HS-5 (cell line): Measurements from ENCODE around the gene CXCL17.
A peak's percentile ranks its signal among the peaks of the same experiment; 100 is the strongest.
"Not testable (repeated sequence)": the region's sequence is repeated elsewhere in the genome, so short reads cannot be mapped to it uniquely, and the experiment has no call there.

Experiments
- DNase-seq: peaks from one replicate; pipeline ENCODE4 v3.0.0-alpha.2; 2012; ENCODE audit warnings: low read depth

Gene CXCL17, protein sequence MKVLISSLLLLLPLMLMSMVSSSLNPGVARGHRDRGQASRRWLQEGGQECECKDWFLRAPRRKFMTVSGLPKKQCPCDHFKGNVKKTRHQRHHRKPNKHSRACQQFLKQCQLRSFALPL

DNA sequence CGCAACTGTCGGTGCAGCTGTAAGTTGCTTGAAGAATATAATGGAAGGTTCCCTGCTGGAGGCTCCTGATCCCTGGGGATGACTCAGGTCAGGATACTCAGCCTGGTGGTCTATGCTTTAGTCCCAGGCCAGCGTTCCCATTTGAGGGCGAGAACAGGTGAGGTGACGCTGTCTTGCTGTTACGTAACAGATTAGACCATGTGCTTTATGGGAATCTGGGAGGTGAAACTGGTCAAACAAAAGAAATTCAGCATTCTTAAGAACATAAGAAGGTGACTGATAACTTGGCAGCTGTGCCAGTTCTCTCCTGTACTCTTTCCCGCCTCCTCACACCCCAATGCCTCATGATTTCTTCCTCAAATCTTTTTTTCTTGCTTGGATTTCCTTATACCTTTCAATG is at the start of gene CXCL17:
Gene CXCL17 (minus strand): TSS at position 114 of the 400 bp plus-strand sequence. CDS start 114 bp downstream, outside the sequence.
- no peak for DNase-seq

DNA sequence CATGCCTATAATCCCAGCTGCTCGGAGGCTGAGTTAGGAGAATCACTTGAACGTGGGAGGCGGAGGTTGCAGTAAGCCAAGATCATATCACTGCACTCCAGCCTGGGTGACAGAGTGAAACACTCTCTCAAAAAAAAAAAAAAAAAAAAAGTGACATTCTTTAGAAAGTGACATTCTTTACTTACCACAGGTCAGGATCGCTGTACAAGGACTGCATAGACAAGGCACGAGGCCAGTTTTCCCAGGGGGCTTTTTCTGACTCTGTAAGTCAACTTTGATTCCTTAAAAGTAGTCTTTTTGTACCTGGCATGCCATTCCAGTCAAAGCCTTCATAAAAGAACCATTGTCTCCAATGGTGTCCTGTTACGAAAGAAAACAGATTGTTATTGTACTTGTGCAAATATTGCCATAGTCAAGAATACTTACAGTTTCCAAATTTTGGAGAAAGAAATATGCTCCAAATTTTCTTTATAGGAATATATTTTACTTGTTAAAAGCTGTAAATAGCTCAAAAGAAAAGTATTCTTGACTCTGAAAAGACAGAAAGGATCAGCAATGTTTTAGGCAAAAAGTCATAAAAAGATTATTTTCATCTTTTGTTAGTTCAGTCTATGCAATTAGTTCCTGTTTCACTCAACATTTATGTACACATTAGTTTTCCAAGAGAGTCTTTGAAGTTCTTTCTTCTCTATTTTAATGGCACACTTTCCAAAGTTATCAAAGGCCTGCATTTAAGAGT is 46.2 kb upstream of the CXCL17 start:
- no peak for DNase-seq

DNA sequence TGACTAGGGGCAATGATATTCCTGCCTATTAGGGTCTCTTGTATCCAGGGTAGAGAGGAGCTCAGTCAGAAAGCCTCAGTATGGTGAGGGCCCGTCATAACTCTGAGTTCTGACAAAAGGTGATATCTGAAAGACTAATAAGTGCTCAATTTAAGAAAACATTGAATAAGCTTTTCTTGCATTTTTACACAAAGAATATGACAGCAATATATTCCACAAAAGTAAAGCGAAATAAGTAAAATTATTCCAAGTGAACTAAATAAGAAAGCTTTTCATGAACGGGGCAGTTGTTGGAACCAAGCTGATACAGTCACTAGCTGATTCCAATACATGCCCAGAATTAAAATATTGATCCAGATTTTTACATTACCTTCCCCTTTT is 45.0 kb upstream of the CXCL17 start:
- no peak for DNase-seq

DNA sequence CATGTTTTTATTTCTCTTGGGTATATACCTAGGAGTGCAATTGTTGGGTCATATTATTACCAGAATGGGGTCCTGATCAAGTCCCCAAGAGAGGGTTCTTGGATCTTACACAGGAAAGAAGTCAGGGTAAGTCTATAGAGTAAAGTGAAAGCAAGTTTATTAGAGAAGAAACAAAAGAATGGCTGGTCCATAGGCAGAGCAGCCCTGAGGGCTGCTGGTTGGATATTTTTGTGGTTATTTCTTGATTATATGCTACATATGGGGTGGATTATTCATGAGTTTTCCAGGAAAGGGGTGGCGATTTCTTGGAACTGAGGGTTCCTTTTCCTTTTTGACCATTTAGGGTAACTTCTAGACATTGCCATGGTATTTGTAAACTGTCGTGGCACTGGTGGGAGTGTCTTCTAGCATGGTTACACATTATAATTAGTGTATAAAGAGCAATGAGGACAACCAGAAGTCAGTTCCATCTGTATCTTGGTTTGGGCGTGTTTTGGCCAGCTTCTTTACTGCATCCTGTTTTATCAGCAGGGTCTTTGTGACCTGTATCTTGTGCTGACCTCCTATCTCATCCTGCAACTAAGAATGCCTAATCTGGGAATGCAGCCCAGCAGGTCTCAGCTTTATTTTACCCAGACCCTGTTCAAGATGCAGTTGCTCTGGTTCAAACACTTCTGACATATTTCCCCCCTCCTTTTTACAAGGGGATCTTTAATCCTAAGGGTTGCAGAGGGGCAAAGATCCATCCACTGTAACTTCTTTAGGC is 44.5 kb upstream of the CXCL17 start:
- no peak for DNase-seq

DNA sequence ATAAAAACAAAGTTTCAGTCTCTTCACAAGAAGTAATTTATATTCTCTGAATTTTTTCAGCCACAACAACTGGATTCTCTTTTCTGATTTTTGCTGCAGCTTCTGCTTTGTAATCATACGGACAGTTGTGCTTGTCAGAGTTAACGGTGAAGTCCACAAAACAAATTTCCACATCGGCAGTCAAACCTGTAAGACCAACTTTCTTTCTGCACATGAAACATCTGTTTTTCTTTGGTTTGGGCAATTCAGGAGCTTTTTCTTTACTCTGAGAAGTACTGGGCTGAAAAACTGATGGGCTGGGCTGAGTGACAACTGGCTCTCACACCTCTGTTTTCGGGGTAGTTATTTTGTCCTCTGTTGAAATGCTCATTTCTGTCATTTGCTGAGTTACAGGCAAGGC is 42.3 kb upstream of the CXCL17 start:
- DNase-seq, result not testable (repeated sequence)

DNA sequence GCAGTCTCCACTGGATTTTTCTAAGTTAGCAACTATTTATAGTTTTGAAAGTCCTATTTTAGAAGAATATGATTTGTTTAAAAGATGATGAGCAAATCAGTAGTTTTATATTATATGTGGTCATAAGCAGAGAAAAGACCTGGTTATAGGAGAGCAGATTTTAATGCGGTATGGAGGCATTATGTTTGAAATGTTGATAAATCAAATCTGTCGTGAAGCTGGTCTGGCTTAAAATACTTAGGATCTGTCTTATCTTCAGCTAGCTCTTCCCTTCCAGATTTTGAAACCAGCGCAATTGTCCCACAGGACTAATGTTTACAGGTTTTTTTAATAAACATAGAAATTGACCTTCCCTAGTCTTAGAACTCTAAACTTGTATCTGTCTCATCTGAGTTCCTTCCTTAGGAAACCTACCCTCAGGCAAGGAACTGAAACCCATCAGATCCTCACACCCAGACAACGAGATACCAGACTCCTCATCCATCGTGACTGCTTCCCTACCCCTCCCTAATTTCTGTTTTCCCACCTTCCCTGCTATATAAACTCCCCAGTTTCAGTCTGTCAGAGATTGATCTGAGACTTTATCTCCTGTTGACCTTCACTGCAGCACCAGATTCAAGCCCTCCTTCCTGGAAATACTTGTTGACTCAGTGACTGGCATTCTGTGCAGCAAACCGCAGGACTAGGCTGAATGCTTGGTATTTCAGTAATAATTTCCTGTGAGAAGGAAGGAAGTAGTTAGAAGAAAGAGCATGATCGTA is 37.8 kb upstream of the CXCL17 start:
- DNase-seq, result no peak

DNA sequence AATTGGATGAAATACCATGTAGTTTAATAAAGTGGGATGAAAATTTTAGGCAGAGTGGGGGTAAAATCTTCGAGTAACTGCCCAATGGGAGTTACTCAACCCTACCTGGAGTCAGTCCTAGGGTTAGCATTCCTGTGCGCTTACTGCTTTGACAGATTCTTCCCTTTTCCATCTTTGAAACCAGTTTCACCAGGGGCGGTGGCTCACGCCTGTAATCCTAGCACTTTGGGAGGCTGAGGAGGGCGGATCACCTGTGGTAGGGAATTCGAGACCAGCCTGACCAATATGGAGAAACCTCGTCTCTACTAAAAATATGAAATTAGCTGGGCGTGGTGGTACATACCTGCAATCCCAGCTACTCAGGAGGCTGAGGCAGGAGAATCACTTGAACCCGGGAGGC is 37.0 kb upstream of the CXCL17 start:
- no peak for DNase-seq

DNA sequence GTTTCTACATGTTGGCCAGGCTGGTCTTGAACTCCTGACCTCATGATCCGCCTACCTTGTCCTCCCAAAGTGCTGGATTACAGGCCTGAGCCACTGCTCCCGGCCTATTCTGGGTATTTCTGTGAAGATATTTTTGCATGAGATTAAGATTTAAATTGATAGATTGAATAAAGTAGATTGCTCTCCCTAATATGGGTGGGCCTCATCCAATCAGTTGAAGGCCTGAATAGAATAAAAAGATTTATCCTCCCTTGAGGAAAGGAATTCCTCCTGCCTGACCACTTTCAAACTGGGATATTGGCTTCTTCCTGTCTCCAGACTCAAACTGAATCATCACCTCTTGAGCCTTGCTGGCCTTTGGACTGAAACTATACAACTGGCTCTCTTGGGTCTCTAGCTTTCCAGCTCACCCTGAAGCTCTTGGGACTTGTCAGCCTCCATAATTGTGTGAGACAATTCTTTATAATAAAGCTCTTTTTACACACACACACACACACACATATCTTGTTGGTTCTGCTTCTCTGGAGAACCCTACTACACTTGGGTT is 36.1 kb upstream of the CXCL17 start:
- DNase-seq, result no peak

DNA sequence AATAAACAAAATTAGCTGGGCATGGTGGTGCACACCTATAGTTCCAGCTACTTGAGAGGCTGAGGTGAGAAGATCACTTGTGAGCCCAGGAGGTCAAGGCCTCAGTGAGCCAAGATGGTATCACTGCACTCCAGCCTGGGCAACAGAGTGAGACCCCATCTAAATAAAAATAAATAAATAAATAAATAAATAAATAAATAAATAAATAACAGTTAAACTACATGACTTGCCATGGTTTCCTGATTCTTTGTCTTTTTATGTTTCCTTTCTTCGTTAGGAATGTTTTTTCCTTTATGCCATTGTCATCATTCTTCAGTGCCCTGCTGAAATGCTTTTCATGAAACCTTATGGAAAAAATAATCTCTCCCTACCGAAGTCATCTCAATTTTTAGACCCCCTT is 35.2 kb upstream of the CXCL17 start:
- no peak for DNase-seq

DNA sequence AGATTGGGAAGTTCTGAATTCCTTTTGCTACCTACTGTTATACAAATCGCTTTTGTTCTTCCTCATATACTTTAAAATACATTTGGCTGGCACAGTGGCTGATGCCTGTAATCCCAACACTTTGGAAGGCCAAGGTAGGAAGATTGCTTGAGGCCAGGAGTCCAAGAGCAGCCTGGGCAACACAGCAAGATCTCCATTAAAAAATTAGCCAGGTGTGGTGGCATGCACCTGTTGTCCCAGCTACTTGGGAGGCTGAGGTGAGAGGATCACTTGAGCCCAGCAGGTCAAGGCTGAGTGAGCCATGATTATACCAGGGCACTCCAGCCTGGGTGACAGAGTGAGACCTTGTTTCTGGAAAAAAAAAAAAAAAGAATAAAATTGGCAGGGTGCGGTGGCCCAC is 34.4 kb upstream of the CXCL17 start:
- DNase-seq, result no peak

DNA sequence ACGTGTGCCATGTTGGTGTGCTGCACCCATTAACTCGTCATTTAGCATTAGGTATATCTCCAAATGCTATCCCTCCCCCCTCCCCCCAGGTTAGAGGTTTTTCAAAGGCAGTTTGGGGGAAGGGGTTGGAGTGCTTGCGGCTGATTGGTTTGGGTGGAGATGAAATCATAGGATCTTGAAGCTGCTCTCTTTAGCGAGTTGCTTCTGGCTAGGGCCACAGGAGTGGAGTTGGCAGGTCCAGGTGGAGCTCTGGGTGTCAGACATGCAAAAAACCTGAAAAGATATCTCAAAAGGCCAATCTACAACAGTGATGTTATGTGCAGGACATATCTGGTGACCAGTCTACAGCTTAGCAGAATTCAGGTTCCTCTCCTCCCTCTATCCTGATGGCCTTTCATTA is 32.6 kb upstream of the CXCL17 start:
- no peak for DNase-seq

DNA sequence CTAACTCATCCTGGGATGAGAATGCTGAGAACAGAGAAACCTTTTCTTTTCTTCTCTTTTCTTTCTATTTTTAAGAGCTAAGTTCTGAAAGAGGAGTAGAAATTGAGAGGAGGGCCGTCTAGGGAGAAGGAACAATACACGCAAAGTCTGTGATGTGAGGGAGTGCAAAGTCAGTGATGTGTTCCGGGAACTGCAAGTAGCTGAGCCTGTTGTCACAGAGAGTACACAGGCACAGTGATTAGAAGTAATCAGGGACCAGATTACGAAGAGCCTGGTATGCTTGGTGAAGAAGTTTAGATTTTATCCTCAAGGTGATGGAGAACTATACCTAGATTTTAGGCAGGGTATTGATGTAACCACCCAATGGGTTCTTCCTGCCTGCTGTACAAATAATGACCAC is 32.0 kb upstream of the CXCL17 start:
- no peak for DNase-seq

DNA sequence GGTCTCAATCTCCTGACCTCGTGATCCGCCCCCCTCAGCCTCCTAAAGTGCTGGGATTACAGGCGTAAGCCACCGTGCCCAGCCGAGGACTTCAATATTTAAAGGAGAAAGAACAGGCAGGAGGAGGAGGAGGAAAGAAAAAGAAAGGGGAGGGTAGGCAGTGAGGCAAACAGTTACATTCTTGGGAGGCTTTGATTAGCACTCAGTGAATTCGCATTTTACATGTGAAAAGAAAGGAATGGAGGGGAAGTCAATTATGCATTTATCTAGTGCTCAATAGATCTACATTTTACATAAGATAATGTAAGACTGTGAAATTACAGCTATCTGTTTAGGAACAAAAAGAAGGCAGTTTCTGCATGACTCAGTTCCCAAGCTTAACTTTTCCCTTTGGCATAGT is 30.9 kb upstream of the CXCL17 start:
- DNase-seq, result no peak

DNA sequence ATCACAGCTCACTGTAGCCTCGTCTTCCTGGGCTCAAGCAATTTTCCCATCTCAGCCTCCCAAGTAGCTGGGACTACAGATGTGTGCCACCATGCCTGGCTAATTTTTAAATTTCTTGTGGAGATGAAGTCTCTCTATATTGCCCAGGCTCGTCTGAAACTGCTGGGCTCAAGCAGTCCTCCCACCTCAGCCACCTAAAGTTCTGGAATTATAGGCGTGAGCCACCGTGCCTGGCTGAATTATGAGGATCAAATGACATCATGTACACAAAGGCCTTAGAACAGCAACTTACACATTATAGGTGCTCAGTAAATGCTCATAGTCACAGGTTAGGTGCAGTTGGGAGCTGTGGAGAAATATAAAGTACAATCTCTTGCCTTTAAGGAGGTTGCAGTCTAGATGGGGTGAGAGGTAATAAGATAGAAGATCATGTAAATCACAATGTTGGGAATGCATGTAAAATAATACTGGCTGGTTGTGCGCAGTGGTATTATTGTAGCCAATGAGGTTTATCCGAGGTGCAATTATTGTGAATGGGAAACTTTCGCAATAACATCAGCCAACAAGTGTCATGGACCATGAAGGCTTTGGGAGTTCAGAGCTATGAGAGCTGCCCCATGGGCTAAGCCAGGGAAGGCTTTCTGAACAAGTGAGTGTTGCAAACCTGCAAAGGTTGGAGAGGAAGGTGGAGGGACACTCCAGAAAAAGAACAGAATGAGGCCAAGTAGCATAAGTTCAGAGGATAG is 29.8 kb upstream of the CXCL17 start:
- no peak for DNase-seq

DNA sequence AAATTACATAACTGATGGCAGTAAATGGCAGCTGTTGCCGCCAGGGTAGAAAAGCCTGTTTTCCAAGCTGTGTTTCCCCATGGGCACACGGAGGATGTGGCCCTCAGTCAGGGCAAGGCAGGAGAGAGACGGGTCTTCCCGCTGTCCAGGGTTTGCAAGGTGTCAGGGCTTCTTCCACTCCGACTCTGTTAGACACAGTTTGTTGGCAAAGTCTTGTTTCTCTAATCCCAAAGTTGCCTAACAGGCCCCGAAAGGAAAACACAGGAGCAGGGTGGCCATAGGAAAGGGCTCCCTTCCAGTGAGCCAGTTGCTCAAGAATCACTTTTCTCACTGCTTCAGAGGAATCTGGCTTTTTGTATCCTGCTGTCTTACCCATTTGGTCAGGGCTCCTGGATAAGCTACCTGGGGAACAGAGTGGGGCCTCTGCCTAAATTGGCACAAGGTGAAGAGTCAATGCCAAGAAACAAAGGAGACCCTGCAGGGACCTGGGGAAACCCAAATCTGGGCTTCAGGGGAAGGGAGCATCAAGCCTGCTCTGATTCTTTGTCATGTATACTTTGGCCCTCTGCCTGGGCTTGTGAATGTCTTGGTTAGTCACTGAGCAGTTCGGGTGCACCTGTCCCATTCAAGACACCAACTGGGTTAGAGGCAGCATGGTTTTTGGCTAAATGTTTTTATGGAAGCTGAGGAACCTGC is 29.0 kb upstream of the CXCL17 start:
- DNase-seq, result no peak

DNA sequence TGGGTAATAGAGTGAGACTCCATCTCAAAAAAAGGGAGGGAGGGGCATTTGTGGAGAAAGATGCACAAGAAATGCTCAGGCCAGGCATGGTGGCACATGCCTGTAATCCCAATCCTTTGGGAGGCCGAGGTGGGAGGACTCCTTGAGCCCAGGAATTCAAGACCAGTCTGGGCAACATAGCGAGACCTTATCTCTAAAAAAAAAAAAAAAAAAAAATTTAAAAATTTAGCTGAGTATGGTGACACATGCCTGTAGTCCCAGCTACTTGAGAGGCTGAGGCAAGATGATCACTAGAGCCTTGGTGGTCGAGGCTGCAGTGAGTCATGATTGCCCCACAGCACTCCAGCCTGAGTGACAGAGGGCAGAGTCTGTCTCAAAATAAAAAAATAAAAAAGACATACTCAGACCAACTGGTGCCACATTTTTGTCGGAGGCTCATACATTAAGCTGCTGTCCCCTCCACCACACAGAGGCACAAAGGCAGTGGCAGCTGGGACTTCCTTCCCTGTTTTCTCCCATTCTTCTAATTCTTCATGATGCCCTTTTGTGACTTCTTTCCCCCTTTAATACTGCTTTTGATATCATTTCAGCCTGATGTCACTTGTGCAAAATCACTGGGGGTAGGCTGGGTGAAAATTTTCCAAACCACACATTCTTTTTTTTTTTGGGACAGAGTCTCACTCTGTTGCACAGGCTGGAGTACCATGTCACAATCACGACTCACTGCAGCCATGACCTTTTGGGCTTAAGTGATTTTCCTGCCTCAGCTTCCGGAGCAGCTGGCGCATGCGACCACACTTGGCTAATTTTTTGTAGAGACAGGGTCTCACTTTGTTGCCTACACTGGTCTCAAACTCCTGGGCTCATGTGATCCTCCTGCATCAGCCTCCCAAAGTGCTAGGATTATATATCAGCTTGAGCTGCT is 26.8 kb upstream of the CXCL17 start:
- DNase-seq, result no peak

DNA sequence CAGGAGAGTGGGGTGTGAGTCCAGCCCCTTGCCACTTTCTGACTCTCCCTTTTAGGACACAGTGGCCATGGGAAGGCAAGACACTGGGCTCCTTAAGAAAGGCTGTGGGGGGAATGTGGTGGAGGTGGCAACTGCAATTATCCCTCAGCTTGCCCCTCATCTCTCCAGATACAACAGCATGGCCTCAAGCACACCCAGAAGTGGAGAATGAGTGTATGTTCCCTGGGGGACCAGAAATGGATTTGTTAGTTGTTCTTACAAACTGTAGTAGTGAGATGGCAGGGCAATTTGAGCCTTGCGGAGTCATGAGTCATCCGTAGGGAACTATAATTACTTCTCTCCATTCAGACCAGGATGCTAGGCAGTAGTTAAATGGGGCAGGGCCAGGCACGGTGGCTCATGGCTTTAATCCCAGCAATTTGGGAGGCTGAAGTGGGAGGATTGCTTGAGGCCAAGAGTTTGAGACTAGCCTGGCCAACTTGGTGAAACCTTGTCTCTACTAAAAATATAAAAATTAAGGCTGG is 25.6 kb upstream of the CXCL17 start:
- peak; percentile 78 for DNase-seq

DNA sequence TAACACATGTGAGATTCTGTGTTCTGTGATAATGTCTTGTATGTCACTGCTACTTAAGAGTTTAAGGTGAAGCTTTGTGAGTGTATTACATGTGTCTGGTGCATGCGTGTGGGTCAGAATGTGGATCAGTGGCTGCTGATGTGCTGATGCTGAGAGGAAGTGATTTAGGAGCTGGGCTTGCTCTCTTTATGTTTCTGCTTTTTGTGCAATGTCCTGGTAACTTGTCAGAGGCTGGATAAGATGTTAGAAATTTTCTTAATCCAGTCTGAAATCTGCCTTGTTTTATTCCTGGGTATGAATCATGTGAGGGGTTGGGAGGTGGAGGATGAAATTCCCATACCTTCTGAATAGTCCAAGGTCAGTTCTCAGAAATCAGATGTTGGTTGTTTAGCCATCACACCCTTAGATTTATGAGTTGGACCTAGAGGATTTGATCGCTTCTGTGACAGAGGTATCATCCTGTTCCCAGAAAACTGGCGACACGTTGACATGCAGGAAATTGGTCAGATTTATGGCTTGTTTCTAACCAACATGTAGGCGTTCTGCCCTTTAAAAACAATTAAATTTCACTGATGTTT is 24.5 kb upstream of the CXCL17 start:
- DNase-seq, result no peak

DNA sequence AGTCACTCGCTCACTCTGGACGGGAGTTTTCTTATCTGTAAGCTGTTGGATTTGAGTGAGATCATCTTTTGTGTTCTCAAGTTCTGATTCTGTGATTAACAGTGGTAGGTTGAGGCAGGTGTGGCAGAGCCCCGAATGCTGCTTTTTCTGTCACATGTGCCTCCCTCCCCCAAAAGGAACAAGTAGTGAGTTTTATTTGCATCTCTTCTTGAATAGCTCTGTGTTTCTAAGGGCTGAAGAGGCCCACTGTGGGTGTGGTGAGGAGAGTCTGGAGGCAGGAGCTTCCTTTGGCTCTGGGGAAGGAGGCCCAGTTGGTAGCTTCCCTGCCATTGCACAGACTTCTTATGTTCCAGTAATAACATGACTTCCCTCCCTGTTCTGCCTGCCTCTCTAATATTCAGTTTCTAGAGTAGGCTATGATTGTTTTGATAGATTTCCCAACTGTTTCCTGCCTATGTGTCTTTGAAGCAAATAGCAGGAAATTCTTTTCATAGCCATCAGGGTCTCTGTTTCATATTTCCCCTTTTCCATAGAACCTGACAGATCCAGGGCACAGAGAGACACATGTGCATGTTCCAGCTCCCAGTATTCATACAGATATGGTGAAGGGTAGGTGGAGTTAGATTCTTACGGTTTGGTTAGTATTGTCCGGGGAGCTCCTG is 23.9 kb upstream of the CXCL17 start:
- no peak for DNase-seq
